HG02840 (cell line): ENCODE results near the gene MYH6.
"Not testable (repeated sequence)": the region's sequence is repeated elsewhere in the genome, so short reads cannot be mapped to it uniquely, and the experiment has no call there.

Source experiments
- ATAC-seq: cut with Tn5 transposase; IDR thresholded peaks from one replicate; pipeline ENCODE4 v1.9.1; 2021; ENCODE audit warnings: mild to moderate bottlenecking, moderate library complexity, moderate number of reproducible peaks; ENCODE audit not compliant: unreplicated experiment, low FRiP score

Gene MYH6

DNA sequence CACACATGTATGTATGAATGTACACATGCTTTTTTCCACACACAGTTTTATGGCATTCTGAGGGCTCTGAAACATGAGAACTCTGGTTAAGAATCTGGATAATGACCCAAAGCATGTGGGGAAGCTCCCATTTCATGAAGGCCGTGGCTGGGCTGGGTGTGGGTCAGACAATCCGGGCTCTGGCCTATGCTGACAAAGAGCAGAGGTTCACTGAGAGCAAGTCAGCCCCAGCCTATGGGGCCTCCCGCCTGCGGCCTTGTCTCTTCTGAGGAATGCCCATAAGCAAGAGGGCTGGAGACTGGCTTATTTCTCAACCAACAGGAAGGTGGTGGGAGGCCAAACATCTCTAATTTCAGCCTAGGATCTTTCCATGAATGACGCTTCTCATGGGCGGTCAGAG, 8.5 kb downstream of the MYH6 start:
- ATAC-seq: no peak

DNA sequence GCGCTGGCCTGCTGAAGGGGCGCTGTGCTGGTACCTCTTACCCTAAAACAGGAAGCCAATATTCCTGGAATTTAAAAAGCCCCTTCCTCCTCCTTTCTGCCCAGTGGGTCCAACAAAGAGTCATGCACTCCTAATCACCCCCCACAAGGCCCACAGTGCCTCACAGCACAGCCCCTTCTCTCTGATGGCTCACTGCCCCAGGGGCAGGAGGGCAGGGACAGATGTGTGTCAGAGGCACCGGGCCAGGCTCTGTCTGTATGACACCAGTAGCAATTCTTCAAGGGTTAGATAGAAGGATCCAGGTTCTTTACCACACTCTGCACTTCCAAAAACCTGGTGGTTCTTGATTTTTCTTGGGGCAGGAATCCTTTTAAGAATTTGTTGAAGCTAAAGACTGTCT, 8.9 kb downstream of the MYH6 start:
- ATAC-seq: no peak

DNA sequence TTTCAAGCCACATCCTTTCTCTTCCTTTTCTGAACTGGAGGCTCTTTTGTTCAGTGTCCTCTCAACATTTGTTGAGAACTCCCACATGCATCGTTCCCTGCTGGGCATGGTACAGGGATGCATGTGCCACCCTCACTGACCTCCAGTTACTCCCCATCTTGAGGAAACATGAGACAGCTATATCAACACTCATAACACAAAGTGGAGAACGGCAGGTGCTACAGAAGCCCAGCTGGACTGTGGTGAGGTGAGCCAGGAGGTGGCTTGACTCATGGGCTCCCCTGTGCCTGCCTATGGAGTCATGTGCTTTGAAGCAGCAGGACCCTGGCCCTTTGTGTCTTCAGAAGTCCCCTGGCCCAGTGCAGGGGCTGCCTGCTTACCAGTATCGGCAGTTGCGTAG, 9.7 kb downstream of the MYH6 start:
- ATAC-seq: no peak

DNA sequence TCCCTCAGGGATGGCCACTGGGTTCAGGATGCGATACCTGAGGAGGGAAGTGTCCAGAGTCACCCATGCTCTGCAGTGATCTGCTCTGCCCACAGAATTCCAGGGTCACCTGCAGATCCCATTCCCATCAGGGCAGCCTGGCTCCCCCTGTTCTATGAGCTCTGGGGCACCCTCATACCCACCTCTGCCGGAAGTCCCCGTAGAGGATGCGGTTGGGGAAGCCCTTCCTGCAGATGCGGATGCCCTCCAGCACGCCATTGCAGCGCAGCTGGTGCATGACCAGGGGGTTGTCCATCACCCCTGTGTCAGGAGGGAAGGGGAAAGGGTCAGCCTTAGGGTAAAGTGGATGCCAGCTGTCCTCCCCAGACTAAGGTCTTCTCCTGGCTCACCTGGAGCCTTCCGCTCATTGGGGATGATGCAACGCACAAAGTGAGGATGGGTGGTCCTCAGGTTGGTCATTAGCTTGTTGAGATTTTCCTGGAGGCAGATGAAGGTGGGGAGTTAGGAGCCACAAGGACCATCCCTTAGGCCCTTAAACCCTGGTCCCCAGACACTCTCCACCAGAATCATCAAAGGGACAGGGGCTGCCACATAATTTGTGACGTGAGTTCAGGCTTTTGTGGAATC, 11.2 kb downstream of the MYH6 start:
- ATAC-seq: no peak

DNA sequence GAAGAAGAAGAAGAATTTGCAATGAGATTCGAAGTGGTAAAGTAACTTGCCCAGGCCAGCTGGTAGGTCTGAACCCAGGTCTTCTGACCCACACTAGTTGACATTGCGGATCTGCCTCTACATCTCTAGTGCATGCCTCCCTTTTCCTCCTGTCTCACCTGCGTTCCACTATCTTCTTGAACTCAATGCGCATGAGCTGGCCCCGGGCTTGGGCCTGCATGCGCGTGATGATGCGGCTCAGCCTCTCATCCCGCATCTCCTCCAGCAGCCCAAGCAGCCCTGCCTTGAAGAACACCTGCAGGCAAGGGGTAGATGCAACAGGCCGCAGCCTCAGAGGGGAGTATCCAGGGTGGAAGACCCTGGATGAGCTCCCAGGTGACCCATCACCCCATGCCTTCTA, 11.9 kb downstream of the MYH6 start:
- ATAC-seq: no peak

DNA sequence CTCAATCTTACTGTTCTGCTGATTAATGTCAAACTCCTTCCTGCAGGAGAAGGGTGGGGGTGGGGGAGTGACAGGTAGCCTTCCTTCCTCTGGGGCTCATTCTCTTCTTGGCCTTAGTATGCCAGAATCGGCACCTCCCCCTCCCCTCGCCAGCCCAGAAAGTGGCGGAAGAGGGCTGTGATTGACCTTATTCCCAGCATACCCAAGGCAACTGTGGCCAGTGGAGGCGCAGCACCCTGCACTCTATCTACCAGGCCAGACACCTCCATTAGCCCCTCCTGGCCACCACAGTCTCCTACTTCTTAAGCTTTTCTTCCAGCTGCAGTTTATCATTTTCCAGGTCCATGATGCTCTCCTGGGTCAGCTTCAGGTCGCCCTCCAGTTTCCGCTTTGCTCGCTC, 15.5 kb downstream of the MYH6 start:
- ATAC-seq: no peak

DNA sequence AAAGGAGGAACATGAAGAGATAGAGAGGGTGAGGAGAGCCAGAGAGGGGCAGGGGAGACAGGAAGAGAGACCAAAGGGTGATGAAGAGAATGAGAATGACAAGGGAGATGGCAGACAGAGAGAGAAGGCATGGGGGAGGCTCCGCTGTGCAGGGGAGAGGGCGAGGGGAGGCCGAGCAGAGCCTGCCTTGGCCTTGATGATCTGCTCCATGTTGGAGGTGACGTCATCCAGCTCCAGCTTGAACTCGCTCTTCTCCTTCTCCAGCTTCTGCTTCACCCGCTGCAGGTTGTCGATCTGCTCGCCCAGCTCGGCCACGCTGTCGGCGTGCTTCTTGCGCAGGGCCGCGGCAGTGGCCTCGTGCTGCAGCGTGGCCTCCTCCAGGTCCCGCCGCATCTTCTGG, 18.2 kb downstream of the MYH6 start:
- ATAC-seq: not testable (repeated sequence)

DNA sequence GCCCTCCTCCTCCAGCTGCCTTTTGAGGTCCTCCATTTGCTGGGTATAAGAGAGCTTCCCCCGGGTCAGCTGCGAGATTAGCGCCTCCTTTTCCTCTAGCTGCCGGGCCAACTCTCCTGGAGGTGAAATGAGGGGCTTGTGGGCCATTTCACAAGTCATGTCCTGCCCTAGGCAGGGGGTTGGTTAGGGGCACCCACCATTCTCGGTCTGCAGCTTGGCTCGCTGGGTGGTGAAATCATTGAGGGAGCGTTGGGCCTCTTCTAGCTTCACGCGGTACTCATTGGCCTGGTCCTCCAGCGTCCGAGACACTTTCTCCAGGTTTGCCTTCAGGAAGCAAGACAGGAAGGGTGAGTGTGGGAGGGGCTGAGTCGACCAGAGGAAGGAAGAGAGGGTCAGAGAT, 18.7 kb downstream of the MYH6 start:
- ATAC-seq: no peak

DNA sequence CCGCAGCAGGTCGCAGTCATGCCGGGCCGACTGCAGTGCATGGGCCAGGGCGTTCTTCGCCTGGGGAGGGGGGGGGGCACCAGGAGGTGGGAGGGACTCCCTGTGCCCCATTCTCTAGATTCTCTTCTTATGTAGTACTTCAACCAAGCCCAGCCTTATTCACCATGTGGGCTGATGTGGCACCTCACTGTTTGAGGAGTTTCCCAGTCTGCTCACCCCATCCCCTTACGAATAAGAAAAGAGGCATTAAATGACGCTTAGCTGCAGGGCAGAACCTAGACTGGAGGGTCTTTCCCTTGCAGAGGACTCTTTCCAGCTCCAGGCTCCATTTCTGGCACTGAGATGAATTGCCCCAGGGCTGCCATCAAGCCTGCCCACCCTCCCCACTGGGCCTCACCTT, 19.1 kb downstream of the MYH6 start:
- ATAC-seq: no peak

DNA sequence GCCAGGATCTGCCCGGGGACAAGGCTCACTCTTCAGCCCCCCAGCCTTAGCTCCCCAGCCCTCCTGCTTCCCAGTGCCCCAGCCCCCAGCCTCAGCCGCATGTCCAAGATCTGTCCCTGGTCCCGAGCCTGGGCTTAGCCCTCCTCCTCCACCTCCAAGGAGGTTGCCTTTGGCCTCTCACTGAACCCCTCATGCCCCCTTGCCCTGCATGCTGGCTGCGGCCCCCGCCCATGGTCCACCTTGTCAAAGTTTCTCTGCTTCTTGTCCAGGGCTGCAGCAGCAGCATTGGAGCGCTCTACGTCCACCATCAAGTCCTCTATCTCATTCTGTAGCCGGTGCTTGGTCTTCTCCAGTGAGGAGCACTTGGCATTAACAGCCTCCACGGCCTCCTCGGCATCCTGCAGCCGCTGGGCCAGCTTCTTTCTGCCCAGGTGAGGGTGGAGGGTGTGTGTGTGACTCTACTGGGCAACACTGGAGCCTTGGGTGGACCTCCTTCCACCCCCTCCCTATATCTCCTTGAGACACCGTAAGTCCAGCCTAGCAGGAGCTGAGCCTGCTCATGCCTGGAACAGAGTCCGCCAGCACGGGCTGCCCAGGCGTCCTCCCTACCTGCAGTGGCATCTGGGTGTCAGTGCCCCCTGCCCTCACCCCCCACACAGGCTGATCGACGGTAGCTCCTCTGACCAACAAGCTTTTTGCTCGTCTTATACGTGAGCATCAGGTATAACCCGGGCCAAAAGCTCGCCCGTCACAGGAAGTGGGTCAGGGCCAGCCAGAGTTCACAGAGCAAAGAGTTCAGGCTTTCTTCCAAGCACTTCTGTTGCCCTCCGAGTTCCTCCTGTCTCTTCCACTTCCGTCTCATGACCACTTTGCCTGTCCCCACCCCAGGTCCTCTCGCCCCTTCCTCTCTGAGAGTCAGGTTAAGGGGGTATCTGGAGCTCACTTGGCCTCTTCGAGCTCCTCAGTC, 19.9 kb downstream of the MYH6 start:
- no peak for ATAC-seq

DNA sequence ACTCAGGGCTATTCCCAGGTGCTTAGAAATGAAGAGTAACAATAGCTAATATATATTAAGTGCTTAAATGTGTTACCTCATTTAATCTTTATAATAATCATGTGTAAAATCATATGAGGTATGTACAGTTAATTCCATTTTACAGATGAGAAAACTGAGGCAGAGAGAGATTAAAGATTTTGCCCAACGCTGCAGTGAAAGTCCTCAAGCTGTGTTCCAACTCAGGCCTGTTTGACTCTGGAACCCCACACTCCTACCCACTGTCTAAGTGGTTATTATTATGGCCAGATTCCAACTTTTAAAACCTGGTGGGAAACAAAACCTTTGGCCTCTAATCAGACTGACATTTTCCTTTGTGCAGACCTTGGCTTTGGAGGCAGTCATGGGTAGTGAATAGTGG, 21.1 kb downstream of the MYH6 start:
- no peak for ATAC-seq

DNA sequence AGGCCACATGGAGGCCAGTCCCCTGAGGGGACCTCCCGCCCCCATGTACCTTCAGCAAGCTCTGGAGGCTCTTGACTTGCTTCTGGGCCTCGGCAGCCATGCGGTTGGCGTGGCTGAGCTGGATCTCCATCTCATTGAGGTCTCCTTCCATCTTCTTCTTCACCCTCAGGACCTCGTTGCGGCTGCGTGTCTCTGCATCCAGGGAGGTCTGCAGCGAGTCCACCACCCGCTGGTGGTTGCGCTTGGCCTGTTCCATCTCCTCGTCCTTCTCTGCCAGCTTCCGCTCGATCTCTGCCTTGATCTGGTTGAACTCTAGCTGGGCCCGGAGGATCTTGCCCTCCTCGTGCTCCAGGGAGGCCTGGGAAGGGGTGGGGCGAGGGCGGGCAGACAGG, 21.8 kb downstream of the MYH6 start:
- ATAC-seq: not testable (repeated sequence)

DNA sequence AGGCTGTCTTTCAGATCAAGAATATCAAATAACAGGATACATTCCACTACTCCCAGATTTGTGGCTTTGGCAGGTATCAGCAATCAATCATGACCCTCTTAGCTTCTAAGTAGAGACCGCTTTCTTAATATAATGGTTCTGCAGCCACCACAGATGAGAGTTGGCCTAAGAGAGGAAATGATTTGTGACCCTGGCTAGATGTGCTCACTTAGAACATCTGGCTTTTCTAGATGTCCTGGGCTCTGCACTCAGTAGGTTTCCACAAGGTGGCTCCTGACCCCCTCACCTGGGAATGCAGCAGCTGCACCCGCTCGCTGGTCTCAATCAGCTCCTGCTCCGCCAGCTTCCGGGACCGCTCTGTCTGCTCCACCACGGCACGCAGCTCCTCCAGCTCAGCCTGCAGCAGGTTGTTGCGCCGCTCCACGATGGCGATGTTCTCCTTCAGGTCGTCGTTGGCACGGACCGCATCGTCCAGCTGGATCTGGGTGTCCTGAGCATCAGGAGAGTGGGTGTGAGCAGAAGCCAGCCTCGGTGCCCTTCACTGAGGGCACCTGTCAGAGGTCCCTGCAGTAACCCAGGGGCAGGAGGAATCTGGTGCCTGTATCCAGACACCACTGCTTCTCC, 22.3 kb downstream of the MYH6 start:
- no peak for ATAC-seq

DNA sequence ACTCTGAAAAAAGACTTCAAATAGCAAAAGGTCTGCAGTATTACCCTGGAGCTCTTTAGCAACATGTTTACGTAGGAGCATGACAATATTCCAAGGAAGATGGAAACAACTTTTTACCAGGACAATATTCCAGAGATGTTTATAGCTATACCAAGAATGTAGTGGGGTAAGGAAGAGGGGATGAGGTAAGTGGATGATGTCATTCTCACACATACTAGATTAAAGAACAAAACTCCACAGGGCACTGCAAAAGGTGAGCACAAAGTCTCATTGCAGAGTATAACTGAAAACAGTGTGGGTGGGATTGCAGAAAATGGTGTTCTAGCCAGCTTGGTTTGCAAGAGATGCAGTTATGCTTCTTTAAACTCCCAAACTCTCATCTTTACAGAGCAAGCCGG, 22.8 kb downstream of the MYH6 start:
- no peak for ATAC-seq

DNA sequence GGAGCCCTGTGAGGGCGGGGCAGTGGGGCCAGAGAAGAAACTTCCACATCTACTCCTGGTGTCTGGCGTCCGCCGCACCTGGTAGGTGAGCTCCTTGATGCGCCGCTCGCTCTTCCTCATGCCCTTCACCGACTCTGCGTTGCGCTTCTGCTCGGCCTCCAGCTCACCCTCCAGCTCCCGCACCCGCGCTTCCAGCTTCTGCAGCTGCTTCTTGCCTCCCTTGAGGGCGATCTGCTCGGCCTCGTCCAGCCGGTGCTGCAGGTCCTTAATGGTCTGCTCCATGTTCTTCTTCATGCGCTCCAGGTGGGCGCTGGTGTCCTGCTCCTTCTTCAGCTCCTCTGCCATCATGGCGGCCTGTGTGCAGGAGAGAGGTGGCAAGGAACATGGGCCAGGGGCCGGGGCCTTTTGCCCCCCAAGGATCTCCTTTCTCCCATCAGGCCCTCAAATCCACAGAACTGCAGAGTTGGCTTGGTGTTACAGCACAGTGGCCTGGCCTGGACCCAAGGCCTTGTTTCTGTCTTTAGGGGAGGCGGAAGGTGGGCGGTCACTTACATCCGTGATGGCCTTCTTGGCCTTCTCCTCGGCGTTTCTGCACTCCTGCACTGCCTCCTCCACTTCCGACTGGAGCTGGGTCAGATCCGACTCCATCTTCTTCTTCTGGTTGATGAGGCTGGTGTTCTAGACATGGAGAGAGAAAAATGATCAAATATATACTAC, 23.6 kb downstream of the MYH6 start:
- ATAC-seq: no peak

DNA sequence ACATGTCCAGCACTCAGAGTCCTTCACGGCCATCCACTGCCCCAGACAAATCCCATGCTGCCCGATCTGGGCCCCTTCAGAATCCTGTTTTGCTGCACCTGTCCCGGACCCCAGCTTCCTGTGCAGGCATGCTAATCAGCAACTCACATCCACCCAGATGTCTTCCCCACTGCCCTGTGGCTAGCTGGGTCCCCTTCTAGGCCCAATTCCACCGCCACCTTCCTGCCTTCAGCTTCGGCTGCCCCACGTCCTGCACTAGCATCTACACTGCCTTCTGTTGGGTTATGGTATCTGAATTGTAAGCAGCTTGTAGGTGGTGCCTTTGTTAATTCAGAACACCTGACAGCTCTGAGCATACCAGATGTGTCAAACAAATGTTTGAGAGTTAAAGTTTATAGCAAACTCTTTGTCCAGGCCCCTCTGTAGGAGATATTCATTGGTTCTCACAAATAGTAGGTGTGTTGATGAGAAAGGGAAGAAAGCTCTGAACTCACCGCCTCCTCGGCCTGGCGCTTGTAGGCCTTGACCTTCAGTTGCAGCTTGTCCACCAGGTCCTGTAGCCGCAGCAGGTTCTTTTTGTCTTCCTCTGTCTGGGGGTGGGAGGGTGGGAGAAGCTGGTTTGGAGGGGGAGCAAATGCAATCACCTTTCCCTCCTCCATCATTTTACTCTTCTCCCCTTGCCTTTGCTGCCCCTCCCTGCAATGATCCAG, 25.2 kb downstream of the MYH6 start:
- ATAC-seq: no peak

DNA sequence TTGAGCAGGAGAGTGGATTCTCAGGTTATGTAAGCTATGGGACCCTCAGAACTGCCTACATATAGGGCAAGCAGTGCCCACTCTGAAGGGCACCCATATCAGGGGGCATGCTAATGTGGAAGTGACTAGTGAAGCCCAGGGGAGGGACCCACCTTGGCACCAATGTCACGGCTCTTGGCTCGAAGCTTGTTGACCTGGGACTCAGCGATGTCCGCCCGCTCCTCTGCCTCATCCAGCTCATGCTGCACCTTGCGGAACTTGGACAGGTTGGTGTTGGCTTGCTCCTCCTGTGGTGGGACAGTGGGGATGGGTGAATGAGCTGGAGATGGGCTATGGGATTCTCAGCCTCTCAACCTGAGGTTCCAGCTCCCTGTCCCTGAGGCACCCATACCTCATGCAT, 25.8 kb downstream of the MYH6 start:
- no peak for ATAC-seq

DNA sequence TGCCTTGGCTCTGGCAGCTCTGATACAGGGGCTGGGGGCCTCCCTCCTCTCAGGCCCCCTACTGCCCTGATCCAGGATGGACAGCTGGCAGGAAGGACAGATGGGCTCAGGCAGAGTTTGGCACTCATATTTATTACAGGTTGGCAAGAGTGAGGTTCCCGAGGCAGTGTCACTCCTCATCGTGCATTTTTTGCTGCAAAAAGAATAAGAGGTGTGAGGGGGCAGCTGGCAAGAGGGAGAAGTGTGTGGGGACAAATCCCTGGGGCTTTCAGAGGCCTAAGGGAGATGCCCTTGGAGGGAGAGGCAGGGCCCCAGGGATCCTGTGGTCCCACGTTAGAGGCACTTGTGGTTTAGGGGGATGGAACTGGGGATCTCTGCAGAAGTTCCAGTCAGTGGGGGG, 26.2 kb downstream of the MYH6 start:
- ATAC-seq: no peak

DNA sequence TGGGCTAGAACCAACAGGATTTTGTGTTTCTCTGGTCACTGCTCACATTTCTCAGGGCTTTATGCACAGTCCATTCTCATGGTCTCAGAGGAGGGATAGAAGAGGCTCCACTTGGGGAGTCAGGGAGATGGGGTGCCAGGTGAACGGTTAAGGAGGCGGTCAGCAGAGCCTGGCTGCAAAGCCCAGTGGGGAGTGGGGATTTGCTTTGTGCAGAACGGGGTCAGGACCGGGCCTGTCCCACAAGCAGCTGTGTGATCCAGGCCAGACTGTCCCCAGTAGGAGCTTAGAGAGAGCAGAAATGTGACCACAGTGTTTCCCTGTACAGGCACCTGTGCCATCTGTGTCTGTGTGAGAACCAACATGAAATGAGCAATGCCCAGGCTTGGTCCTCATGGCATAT, 27.1 kb downstream of the MYH6 start:
- no peak for ATAC-seq

DNA sequence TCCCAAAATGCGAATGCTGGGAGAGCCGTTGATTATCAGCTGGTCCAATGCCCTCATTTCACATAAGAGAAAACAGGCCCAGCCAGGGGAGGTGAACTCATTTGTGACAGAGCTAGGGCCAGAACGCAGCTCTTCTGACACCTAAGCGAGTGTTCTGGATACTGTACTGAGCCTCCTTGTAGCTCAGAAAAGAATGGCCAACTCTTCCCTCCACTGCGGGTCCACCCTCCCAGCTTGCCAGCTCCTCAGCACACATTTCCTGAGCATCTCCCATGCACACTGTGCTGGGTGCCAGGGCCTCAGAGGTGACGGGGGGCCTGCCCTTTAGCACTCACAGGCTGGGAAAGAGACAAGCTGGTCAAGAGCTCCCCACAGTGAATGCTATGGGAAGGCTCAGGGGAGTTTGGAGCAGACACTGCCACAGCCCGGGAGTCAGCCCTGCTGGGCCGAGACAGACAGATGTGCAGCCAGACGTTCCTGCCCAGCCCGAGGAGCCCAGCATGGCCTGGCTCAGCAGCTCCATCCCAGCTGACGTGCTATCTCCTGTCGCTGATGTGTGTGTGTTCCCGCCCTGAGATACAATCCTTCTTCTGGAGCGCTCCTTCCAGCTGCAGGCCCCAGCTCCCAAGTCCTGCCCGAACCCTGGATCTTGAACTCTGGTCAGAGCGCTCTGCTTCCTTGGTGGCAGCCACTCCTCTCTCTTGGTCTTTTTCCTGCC, 27.7 kb downstream of the MYH6 start:
- ATAC-seq: no peak
